22Rv1 (cell line): Measurements from ENCODE around the gene ARTN.

ENCODE experiments used
- ZFX ChIP-seq: fragments of 450-650 bp; IDR thresholded peaks from 2 replicates; pipeline ENCODE4 v1.6.1; 2017; ENCODE audit warnings: antibody characterized with exemption, borderline replicate concordance
- TF ChIP-seq, protein P1 (sequence below): fragments of 450-650 bp; IDR thresholded peaks from 2 replicates; pipeline ENCODE4 v1.5.1; 2017; ENCODE audit warnings: mild to moderate bottlenecking

DNA sequence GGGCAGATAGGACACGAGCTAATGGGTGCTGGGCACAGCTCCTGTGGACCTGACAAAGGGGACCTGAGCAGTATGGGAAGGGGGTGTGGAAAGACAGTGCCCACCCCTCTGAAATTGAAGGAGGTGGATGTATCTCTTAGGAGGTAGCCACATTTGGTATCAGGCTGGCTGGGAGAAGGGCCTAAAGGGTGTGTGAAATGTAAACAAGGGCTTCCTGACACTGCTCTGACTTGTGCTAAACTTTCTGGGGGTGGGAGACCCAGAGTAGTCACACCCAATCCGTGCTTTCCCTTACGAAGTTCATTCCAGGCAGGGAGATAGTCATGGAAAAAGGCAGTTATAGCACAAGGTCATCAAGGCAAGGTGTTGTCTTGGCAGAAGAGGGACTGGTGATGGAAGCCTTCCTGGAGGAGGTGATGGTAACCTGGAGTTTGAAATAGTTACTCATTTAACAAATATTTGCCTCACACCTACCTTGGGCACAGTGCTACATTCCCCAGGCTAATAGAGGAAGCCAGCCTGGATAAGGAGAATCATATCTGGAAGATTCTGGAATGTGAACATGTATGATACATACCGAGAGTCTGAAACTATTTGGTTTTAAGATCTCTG is 52.5 kb downstream of the ARTN start:
- TF ChIP-seq, protein P1, sequence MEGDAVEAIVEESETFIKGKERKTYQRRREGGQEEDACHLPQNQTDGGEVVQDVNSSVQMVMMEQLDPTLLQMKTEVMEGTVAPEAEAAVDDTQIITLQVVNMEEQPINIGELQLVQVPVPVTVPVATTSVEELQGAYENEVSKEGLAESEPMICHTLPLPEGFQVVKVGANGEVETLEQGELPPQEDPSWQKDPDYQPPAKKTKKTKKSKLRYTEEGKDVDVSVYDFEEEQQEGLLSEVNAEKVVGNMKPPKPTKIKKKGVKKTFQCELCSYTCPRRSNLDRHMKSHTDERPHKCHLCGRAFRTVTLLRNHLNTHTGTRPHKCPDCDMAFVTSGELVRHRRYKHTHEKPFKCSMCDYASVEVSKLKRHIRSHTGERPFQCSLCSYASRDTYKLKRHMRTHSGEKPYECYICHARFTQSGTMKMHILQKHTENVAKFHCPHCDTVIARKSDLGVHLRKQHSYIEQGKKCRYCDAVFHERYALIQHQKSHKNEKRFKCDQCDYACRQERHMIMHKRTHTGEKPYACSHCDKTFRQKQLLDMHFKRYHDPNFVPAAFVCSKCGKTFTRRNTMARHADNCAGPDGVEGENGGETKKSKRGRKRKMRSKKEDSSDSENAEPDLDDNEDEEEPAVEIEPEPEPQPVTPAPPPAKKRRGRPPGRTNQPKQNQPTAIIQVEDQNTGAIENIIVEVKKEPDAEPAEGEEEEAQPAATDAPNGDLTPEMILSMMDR: no peak
- TF ChIP-seq ZFX: no peak
